Measurements from ENCODE around the gene SBK1.

Gene SBK1

GRCh38 chr16:28289048-28289447, 3.3 kb upstream of the SBK1 start:
- H3K4me3 ChIP-seq (ENCODE audit: low read depth, low read length), result no peak overlapping the region
- no peak for DNase-seq (ENCODE audit: low read depth)
- TF ChIP-seq, protein P1, sequence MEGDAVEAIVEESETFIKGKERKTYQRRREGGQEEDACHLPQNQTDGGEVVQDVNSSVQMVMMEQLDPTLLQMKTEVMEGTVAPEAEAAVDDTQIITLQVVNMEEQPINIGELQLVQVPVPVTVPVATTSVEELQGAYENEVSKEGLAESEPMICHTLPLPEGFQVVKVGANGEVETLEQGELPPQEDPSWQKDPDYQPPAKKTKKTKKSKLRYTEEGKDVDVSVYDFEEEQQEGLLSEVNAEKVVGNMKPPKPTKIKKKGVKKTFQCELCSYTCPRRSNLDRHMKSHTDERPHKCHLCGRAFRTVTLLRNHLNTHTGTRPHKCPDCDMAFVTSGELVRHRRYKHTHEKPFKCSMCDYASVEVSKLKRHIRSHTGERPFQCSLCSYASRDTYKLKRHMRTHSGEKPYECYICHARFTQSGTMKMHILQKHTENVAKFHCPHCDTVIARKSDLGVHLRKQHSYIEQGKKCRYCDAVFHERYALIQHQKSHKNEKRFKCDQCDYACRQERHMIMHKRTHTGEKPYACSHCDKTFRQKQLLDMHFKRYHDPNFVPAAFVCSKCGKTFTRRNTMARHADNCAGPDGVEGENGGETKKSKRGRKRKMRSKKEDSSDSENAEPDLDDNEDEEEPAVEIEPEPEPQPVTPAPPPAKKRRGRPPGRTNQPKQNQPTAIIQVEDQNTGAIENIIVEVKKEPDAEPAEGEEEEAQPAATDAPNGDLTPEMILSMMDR (IDR thresholded peaks at IDR 0.05; ENCODE audit: insufficient read depth, low read depth, low read length, missing control alignments), result no peak

DNA sequence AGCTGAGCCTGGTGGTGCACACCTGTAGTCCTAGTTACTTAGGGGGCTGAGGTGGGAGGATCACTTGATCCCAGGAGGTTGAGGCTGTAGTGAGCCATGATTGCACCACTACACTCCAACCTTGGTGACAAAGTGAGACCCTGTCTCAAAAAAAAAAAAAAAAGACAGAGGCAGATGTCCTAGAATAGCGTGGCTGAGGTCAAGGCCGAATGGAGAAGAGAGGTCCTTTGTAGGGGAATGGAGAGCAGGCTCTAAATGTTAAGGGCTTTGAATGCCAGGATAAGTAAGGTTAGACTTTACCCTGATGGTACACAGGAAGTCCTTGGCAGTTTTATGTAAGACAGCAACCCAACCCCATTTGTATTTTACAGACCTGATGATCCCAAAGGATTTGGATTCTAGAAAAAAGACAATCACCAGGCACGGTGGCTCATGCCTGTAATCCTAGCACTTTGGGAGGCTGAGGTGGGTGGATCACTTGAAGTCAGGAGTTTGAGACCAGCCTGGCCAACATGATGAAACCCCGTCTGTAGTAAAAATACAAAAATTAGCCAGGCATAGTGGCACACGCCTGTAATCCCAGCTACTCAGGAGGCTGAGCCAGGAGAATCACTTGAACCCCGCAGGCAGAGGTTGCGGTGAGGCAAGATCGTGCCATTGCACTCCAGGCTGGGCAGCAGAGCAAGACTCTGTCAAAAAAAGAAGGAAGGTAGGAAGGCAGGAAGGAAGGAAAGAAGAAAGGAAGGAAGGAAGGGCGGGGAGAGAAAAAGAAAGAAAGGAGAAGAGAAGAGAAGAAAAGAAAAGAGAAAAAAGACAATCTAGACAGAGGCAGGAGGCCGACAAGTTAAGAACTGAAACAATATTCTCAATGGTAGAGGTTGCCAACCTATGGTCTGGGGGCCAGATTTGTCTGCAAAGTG, 2.1 kb upstream of the SBK1 start:
- H3K4me3 ChIP-seq (ENCODE audit: low read depth, low read length), result no peak overlapping the region
- no peak for DNase-seq (ENCODE audit: low read depth)
- TF ChIP-seq, protein P1 (IDR thresholded peaks at IDR 0.05; ENCODE audit: insufficient read depth, low read depth, low read length, missing control alignments), result no peak

DNA sequence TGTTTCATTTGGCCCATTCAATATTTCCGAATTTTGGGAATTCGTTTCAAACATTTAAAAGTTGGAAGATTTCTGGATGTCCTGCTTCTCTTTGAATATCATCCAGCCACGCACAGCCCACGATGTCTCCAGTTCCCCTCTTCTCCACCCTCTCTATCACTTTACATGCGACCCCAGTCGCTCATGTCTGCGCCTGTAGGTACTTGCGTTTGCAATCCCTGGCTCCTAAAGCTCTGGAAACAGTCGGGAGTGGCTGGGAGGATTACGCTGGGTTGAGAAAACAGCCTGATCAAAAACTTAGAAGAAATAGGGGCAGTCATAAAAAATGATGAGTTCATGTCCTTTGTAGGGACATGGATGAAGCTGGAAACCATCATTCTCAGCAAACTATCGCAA, 1.5 kb upstream of the SBK1 start:
- DNase-seq (ENCODE audit: low read depth), result no peak
- TF ChIP-seq, protein P1 (IDR thresholded peaks at IDR 0.05; ENCODE audit: insufficient read depth, low read depth, low read length, missing control alignments), result no peak
- no peak overlapping the region for H3K4me3 ChIP-seq (ENCODE audit: low read depth, low read length)

- TF ChIP-seq, protein P1 (IDR thresholded peaks at IDR 0.05; ENCODE audit: insufficient read depth, low read depth, low read length, missing control alignments), result no peak
- no peak for DNase-seq (ENCODE audit: low read depth)
- H3K4me3 ChIP-seq (ENCODE audit: low read depth, low read length), result peak overlapping the region; percentile 52
Observed at GRCh38 chr16:28292731-28293600, 641 bp downstream of the SBK1 start.

GRCh38 chr16:28293601-28293960, 1.3 kb downstream of the SBK1 start:
- TF ChIP-seq, protein P1 (IDR thresholded peaks at IDR 0.05; ENCODE audit: insufficient read depth, low read depth, low read length, missing control alignments), result no peak
- H3K4me3 ChIP-seq (ENCODE audit: low read depth, low read length), result no peak overlapping the region
- DNase-seq (ENCODE audit: low read depth), result no peak

GRCh38 chr16:28294201-28294600, 1.9 kb downstream of the SBK1 start:
- no peak for DNase-seq (ENCODE audit: low read depth)
- TF ChIP-seq, protein P1 (IDR thresholded peaks at IDR 0.05; ENCODE audit: insufficient read depth, low read depth, low read length, missing control alignments), result no peak
- H3K4me3 ChIP-seq (ENCODE audit: low read depth, low read length), result no peak overlapping the region
